GM15510 (cell line): ENCODE data around the gene ZC3HAV1L.

ENCODE experiments used
- POLR2A ChIP-seq: IDR thresholded peaks from 3 replicates; pipeline ENCODE4 v1.6.1; 2011; ENCODE audit warnings: borderline replicate concordance; ENCODE audit not compliant: insufficient read length; ENCODE audit errors: extremely low read depth

ZC3HAV1L gene

GRCh38 chr7:139038691-139039090, 2.8 kb upstream of the ZC3HAV1L start:
- TF ChIP-seq POLR2A, result no peak

GRCh38 chr7:139036901-139037300, 1.1 kb upstream of the ZC3HAV1L start:
- no peak for TF ChIP-seq POLR2A

GRCh38 chr7:139034855-139035585, 822 bp downstream of the ZC3HAV1L start:
- TF ChIP-seq POLR2A, result no peak

- TF ChIP-seq POLR2A, result no peak
Observed at GRCh38 chr7:139034336-139034735, 1.5 kb downstream of the ZC3HAV1L start.

- no peak for TF ChIP-seq POLR2A
Observed at GRCh38 chr7:139033346-139034114, 2.3 kb downstream of the ZC3HAV1L start.

GRCh38 chr7:139032473-139032872, 3.4 kb downstream of the ZC3HAV1L start:
- no peak for TF ChIP-seq POLR2A

GRCh38 chr7:139029353-139029752, 6.5 kb downstream of the ZC3HAV1L start:
- TF ChIP-seq POLR2A, result no peak

- no peak for TF ChIP-seq POLR2A
Observed at GRCh38 chr7:139026551-139026950, 9.3 kb downstream of the ZC3HAV1L start.

- TF ChIP-seq POLR2A, result no peak
Observed at GRCh38 chr7:139023076-139023475, 12.8 kb downstream of the ZC3HAV1L start.

GRCh38 chr7:139022286-139022685, 13.6 kb downstream of the ZC3HAV1L start:
- TF ChIP-seq POLR2A, result no peak

- TF ChIP-seq POLR2A, result no peak
Observed at GRCh38 chr7:139018910-139019309, 16.9 kb downstream of the ZC3HAV1L start.

- no peak for TF ChIP-seq POLR2A
Observed at GRCh38 chr7:139016931-139017511, 18.8 kb downstream of the ZC3HAV1L start.

GRCh38 chr7:139011373-139011772, 24.5 kb downstream of the ZC3HAV1L start:
- no peak for TF ChIP-seq POLR2A

- TF ChIP-seq POLR2A, result no peak
Observed at GRCh38 chr7:139004321-139005090, 31.3 kb downstream of the ZC3HAV1L start.

- TF ChIP-seq POLR2A, result no peak
Observed at GRCh38 chr7:138999414-138999813, 36.4 kb downstream of the ZC3HAV1L start.
